GM12874 (cell line): ENCODE measurements around the gene SCNN1B.

Experiments used
- TF ChIP-seq, protein P1 (sequence below): IDR thresholded peaks from 2 replicates; pipeline ENCODE4 v1.5.1; 2011; ENCODE audit warnings: low read depth, mild to moderate bottlenecking, control low read depth, low read length, moderate library complexity; ENCODE audit not compliant: insufficient read depth

SCNN1B gene

DNA sequence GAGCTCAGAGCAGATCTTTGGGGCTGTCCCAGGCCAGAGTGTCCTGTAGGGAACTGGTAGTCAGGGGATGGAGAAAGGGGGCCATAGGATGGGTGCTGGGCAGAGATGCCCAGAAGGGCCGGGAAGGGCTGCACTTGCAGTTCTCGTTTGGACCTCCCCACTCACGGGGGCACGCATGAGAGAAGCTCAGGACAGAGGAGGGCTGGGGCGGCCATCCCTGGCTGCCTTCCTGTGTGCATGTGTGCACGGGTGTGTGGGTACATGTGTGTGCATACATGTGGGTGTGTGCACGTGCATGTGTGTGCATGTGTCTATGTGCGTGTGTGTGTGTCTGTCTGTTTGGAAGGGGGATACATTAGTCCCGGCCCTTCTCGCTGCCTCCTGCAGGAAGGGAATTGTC is 77.6 kb downstream of the SCNN1B start:
- TF ChIP-seq, protein P1, sequence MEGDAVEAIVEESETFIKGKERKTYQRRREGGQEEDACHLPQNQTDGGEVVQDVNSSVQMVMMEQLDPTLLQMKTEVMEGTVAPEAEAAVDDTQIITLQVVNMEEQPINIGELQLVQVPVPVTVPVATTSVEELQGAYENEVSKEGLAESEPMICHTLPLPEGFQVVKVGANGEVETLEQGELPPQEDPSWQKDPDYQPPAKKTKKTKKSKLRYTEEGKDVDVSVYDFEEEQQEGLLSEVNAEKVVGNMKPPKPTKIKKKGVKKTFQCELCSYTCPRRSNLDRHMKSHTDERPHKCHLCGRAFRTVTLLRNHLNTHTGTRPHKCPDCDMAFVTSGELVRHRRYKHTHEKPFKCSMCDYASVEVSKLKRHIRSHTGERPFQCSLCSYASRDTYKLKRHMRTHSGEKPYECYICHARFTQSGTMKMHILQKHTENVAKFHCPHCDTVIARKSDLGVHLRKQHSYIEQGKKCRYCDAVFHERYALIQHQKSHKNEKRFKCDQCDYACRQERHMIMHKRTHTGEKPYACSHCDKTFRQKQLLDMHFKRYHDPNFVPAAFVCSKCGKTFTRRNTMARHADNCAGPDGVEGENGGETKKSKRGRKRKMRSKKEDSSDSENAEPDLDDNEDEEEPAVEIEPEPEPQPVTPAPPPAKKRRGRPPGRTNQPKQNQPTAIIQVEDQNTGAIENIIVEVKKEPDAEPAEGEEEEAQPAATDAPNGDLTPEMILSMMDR = no peak

DNA sequence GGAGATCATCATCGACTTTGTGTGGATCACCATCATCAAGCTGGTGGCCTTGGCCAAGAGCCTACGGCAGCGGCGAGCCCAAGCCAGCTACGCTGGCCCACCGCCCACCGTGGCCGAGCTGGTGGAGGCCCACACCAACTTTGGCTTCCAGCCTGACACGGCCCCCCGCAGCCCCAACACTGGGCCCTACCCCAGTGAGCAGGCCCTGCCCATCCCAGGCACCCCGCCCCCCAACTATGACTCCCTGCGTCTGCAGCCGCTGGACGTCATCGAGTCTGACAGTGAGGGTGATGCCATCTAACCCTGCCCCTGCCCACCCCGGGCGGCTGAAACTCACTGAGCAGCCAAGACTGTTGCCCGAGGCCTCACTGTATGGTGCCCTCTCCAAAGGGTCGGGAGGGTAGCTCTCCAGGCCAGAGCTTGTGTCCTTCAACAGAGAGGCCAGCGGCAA is 78.4 kb downstream of the SCNN1B start:
- TF ChIP-seq, protein P1 = no peak

DNA sequence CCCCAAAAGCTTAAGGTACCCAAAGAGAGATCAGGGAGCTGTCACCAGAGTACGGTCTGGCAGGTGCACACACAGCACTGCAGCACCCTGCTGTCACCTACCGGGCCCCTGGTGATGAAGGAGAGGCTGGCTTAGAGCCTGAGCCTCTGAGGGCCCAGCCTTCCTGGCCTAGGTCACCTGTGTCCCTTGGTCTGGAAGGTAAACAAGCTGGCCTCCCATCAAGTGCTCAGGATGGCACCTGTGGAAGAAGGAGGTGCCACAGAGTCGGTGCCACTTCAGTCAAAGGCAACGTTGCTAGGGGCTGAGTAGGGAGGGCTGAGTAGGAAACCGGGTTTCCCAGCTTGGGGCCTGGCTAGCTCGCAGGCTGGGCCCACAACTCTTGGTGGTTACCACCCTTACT is 80.2 kb downstream of the SCNN1B start:
- TF ChIP-seq, protein P1 = no peak

DNA sequence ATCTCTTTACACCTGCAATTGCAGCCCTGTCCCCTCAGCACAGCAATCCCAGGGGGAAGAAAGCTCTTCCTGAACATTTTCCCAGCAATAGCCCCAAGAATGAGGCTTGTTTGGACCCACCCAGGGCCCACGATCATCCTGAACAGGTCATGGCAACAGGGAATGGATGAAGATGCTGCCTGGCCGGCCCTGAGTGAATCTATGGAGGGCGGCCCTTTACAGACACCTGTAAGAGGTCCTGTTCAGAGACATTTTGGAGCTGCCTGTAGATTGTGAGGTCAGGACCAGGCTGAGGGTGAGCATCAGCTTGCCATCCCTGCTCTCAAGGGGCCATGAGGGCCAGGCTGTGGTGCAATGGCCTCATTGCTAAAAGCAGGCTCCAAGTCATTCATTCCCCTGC is 81.8 kb downstream of the SCNN1B start:
- TF ChIP-seq, protein P1 = no peak

DNA sequence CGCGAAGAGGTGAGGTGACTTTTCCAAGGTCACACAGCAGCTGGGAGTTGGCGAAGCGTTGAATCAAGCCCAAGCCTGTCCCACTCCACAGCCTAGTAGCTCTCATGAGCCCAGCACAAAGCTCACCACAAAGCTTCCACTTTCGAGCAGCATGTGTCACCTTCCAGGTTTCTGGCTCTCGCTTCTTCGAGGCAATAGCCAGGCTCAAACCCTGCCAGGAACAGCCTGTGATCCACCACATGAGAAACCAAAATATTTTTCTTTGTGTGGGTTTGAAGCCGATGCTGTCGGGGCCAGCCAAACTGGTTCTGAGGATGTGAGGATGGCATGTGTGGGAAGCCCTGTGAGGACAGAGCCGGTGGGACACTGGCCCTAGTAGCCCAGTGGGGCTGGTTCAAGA is 82.8 kb downstream of the SCNN1B start:
- TF ChIP-seq, protein P1 = no peak

DNA sequence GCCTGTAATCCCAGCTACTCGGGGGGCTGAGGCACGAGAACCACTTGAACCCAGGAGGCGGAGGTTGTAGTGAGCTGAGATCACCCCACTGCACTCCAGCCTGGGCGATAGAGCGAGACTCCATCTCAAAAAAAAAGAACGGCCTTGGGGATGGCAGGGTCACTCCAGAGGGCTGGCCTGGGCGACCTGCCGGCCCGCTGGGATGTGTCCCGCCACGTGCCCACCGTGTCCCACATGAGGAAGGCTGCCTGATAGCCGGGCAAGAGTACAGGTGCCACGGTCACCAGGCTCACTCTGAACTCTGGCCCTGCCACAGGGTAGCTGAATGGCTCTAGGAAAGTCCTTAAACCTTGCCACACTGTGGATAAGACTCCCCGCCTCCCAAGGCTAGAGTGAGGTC is 83.3 kb downstream of the SCNN1B start:
- TF ChIP-seq, protein P1 = no peak

DNA sequence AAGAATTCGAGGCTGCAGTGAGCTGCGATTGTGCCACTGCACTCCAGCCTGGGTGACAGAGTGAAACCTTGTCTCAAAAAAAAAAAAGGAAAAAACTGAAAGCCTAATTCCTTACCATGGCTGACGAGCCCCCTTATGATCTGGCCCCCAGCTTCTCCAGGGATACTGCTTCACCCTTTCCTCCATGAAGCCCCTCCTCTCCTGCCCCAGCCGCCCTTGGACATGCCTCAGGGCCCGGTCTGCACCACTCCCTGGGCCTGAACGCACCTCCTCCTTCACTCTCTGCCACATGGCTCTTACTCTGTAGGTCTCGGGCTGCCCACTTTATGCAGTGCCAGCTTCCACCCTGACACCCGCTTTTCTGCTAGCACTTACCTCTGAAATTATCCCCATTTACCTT is 85.6 kb downstream of the SCNN1B start:
- TF ChIP-seq, protein P1 = no peak

DNA sequence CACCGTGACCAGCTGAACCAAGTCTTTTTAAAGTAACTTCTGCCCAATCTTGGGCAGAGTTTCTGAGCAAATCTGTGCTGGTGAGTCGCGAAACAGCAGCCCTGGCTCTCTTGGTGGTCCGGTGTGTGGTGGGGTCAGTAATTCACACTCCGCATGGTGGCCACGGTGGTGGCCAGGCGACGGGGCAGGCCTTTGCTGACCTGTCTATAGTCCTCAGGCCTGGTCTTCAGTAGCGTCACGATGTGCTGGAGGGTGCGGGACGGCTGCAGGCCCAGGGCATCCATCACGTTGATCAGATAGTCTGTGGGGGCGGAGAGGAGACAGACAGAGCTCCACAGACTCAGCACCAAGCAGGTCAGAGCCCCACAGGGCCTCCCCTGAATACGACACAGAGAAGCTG is 86.7 kb downstream of the SCNN1B start:
- TF ChIP-seq, protein P1 = no peak
